Activated effector memory CD4-positive, alpha-beta T cell treated with anti-CD3 and anti-CD28 coated beads, Interleukin-2, amount 50 U/mL, for 16 hours (primary cell): ENCODE results near the gene C19orf47.

Experiments used
- DNase-seq: peaks from one replicate; pipeline ENCODE4 v3.0.0-alpha.2; 2020

C19orf47 gene

GRCh38 chr19:40313229-40313983 is 34.8 kb downstream of the C19orf47 start:
- DNase-seq = peak; percentile 30

GRCh38 chr19:40312533-40312932 is 35.7 kb downstream of the C19orf47 start:
- DNase-seq = peak; percentile 44

- DNase-seq = no peak
Measured at GRCh38 chr19:40309666-40310065, 38.5 kb downstream of the C19orf47 start.

GRCh38 chr19:40305403-40305802 is 42.8 kb downstream of the C19orf47 start:
- peak; percentile 86 for DNase-seq

- peak; percentile 28 for DNase-seq
Measured at GRCh38 chr19:40304306-40304705, 43.9 kb downstream of the C19orf47 start.

- DNase-seq = peak; percentile 10
Measured at GRCh38 chr19:40303765-40304164, 44.4 kb downstream of the C19orf47 start.

- DNase-seq = peak; percentile 10
Measured at GRCh38 chr19:40302224-40303011, 45.8 kb downstream of the C19orf47 start.

- peak; percentile 22 for DNase-seq
Measured at GRCh38 chr19:40300668-40301067, 47.5 kb downstream of the C19orf47 start.

- DNase-seq = no peak
Measured at GRCh38 chr19:40298026-40298425, 50.2 kb downstream of the C19orf47 start.

GRCh38 chr19:40294560-40294959 is 53.6 kb downstream of the C19orf47 start:
- peak; percentile 13 for DNase-seq

- DNase-seq = no peak
Measured at GRCh38 chr19:40286971-40287421, 61.2 kb downstream of the C19orf47 start.

GRCh38 chr19:40286235-40286970 is 61.8 kb downstream of the C19orf47 start:
- DNase-seq = no peak

GRCh38 chr19:40285353-40286234 is 62.6 kb downstream of the C19orf47 start:
- peak; percentile 99 for DNase-seq

GRCh38 chr19:40284501-40285352 is 63.5 kb downstream of the C19orf47 start, which contains the start of gene AKT2:
Gene AKT2, minus strand, starts transcription at chr19:40285345. Its CDS starts 20,078 bp downstream, at chr19:40265267.
- peak; percentile 79 for DNase-seq

GRCh38 chr19:40284251-40284500 is 64.0 kb downstream of the C19orf47 start:
- no peak for DNase-seq

- DNase-seq = no peak
Measured at GRCh38 chr19:40283414-40284250, 64.6 kb downstream of the C19orf47 start.

GRCh38 chr19:40282920-40283319 is 65.3 kb downstream of the C19orf47 start:
- no peak for DNase-seq

- no peak for DNase-seq
Measured at GRCh38 chr19:40282209-40282580, 66.0 kb downstream of the C19orf47 start.

- DNase-seq = no peak
Measured at GRCh38 chr19:40281381-40282208, 66.6 kb downstream of the C19orf47 start.
